ENCODE results near the gene UQCRH. TPM values are rescaled to one million over a fixed set of nuclear protein-coding genes. Genes with fewer than 3 reads are reported as not detected.

Gene UQCRH
- total and polyA plus RNA-seq, 2 of the 4 experiments (the other 2 are of a cell fraction) = 347 to 736 TPM

DNA sequence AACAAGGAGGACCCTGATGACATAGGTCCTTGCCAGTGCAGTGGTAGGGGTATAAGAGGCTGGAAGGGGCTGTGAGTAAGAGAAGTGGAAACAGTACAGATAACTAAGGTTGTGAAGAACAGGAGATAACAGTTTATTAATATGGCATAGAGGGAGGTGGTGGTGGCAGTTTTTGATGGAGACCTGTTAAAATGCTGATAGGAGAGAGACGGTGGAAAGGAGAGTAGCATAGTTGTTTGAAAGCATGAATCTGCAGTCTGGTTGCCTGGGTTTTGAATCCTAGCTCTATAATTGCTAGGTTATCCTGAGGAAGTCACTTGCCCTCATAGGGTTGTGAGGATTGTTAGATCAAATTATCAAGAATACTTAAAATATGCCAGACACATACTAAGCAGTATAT lies 19.4 kb upstream of the UQCRH start:
- H3K14ac ChIP-seq (replicated peaks; ENCODE audit: low read depth, low read length) = no peak overlapping the region
- H4K91ac ChIP-seq (ENCODE audit: insufficient read depth, low read depth, low read length) = no peak overlapping the region
- no peak overlapping the region for H2AK5ac ChIP-seq (ENCODE audit: low read depth, low read length)
- no peaks in the 10 kb centered on the region for H3K9me3 ChIP-seq (ENCODE audit: control insufficient read depth, insufficient read depth, low read length)
- no peak overlapping the region for H3K4me3 ChIP-seq (ENCODE audit: insufficient read depth, low read depth, low read length)
- POLR2A ChIA-PET (ENCODE audit: unreplicated experiment) = no interaction called here
- no peak overlapping the region for H3K27ac ChIP-seq (ENCODE audit: insufficient read depth, low read length)
- no peak overlapping the region for H2AFZ ChIP-seq (replicated peaks; ENCODE audit: low read length, poor library complexity)
- H2AK9ac ChIP-seq (replicated peaks; ENCODE audit: low read depth, low read length, poor library complexity) = no peak overlapping the region
- no peaks in the 10 kb centered on the region for H3K27me3 ChIP-seq (ENCODE audit: control insufficient read depth, insufficient read depth, low read length)
- H2BK15ac ChIP-seq (ENCODE audit: low read depth, low read length) = no peak overlapping the region
- CTCF ChIA-PET = no interaction called here
- H3K36me3 ChIP-seq (ENCODE audit: control insufficient read depth, insufficient read depth, low read length) = peaks cover 45% of the 10 kb centered on the region
- ATAC-seq (ENCODE audit: low read depth) (no peak), DNase-seq (no peak)
- H3K79me1 ChIP-seq (ENCODE audit: low read depth in 1 of 2, low read length in 2 of 2) = peaks cover 36 to 64% of the 10 kb centered on the region in 2 experiments
- TF ChIP-seq POLR2A (IDR thresholded peaks at IDR 0.05; ENCODE audit: low read depth, low read length) = no peak
- no peak for TF ChIP-seq SMC3 (IDR thresholded peaks at IDR 0.05; ENCODE audit: low read depth, low read length)
- TF ChIP-seq MAFK (IDR thresholded peaks at IDR 0.05; ENCODE audit: low read depth, low read length) = no peak
- no peak for TF ChIP-seq CEBPB (IDR thresholded peaks at IDR 0.05; ENCODE audit: low read depth, low read length)
- no peak overlapping the region for H4K5ac ChIP-seq (ENCODE audit: low read depth, low read length)
- dilution Hi-C loops (cut with HindIII; ENCODE audit: low sequenced_read_pairs, unreplicated experiment) (no loop called here), in situ Hi-C loops (cut with MboI; ENCODE audit: low sequenced_read_pairs) (no loop called here), intact Hi-C loops (cut with micrococcal nuclease) (no loop called here)
- no TSS peak for BruUV-seq (replicated peaks)
- no peak overlapping the region for H2BK5ac ChIP-seq (ENCODE audit: low read depth, low read length, poor library complexity, severe bottlenecking)
- H4K20me1 ChIP-seq (ENCODE audit: insufficient read depth, low read length) = peaks cover 22% of the 10 kb centered on the region
- H3K9me1 ChIP-seq (ENCODE audit: insufficient read depth, low read length) = peaks cover 12% of the 10 kb centered on the region
- no peak overlapping the region for H3K4me2 ChIP-seq (ENCODE audit: low read depth, low read length)
- H2BK120ac ChIP-seq (ENCODE audit: low read depth, low read length) = no peak overlapping the region
- peaks cover 13% of the 10 kb centered on the region for H3K4me1 ChIP-seq (ENCODE audit: control insufficient read depth, insufficient read depth, low read length)
- H3K9ac ChIP-seq (ENCODE audit: low read depth, low read length) = no peak overlapping the region
- no peak overlapping the region for H3K23ac ChIP-seq (ENCODE audit: low read depth, low read length)
- H4K8ac ChIP-seq (ENCODE audit: low read depth in 2 of 2, low read length in 2 of 2) = no peak overlapping the region
- H3K18ac ChIP-seq (ENCODE audit: low read depth, low read length) = no peak overlapping the region
- no peak overlapping the region for H3K56ac ChIP-seq (ENCODE audit: extremely low read depth, insufficient read depth, low read length)
- H2BK20ac ChIP-seq (ENCODE audit: low read depth, low read length) = no peak overlapping the region
- 100% methylated on average over 1 of the region's 1 CpG; no CpG with 5 or more reads in 1 of the 2 experiments for WGBS, 2 experiments (ENCODE audit: extremely low coverage in 2 of 2, insufficient read length in 1 of 2)
- no peak overlapping the region for H3K4ac ChIP-seq (ENCODE audit: low read depth, low read length)

Measured in IMR-90 (cell line).